Measurements from ENCODE around the gene HELZ2. TPM values are rescaled to one million over a fixed set of nuclear protein-coding genes. Genes with fewer than 3 reads are reported as not detected.

HELZ2 gene
- total RNA-seq, 1 experiment from 2014 or later: 35.2 TPM

DNA sequence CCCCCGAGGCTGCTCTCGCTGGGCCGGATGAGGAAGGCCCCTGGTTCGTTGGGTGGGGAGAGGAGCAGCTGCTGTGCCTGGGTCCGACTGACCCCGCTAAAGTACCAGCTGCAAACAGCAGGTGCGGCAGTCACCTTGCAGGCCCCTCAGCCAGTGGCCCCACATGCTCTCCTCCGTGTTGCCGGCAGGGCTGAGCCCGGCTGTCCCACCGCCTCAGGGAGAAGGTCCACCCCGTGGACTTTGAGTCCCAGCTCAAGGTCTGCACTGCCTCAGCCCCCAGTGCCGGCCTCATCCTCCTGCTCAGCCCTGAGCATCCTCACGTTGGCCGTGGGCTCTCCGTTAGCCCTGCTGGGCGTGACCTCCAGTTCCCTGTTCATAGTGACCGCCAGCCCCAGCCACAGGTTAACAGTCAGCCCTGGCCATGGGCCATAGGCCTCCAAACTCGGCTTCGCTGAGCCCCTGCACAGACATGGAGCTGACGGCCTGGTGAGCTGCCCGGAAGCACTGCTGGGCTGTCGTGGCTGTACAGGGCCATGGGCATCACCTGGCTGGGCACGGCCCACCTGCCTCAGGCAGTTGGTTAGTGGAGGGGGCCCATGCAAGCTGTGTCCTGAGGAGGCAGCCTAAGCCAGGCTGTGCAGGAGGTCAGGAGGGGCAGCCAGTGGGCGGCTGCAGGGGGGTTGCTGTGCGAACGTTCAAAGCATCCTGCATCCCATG is 29.6 kb downstream of the HELZ2 start:
- no peaks in the 10 kb centered on the region for H3K9me3 Mint-ChIP-seq (ENCODE audit: unreplicated experiment)
- H3K36me3 Mint-ChIP-seq (ENCODE audit: insufficient read depth, unreplicated experiment): no peaks in the 10 kb centered on the region
- Histone ChIP-seq H3K27me3 (replicated peaks; ENCODE audit: control insufficient read depth, insufficient read depth, low read length) (no peaks in the 10 kb centered on the region), H3K4me3 (ENCODE audit: low read depth, low read length) (no peak overlapping the region), H3K9me3 (no peaks in the 10 kb centered on the region), H3K36me3 (ENCODE audit: control insufficient read depth, insufficient read depth, low read length) (no peaks in the 10 kb centered on the region), H3K4me1 (peaks cover 28% of the 10 kb centered on the region)
- ChIA-PET CTCF (no interaction called here), POLR2A (interaction anchor here (0.9 kb wide), 1 partner anchor 30 kb away, joined by 6 read pairs; the partner anchor contains the start of gene HELZ2)
- H3K4me1 Mint-ChIP-seq (ENCODE audit: low read depth, unreplicated experiment): peaks cover 22% of the 10 kb centered on the region
- DNase-seq: no peak
- H3K27me3 Mint-ChIP-seq (ENCODE audit: insufficient read depth, unreplicated experiment): no peaks in the 10 kb centered on the region
- no peak overlapping the region for H3K4me3 Mint-ChIP-seq (ENCODE audit: unreplicated experiment)
- TF ChIP-seq, protein P1, sequence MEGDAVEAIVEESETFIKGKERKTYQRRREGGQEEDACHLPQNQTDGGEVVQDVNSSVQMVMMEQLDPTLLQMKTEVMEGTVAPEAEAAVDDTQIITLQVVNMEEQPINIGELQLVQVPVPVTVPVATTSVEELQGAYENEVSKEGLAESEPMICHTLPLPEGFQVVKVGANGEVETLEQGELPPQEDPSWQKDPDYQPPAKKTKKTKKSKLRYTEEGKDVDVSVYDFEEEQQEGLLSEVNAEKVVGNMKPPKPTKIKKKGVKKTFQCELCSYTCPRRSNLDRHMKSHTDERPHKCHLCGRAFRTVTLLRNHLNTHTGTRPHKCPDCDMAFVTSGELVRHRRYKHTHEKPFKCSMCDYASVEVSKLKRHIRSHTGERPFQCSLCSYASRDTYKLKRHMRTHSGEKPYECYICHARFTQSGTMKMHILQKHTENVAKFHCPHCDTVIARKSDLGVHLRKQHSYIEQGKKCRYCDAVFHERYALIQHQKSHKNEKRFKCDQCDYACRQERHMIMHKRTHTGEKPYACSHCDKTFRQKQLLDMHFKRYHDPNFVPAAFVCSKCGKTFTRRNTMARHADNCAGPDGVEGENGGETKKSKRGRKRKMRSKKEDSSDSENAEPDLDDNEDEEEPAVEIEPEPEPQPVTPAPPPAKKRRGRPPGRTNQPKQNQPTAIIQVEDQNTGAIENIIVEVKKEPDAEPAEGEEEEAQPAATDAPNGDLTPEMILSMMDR (IDR thresholded peaks at IDR 0.05; ENCODE audit: insufficient read depth in 1 of 2, low read depth in 1 of 2, low read length in 1 of 2, severe bottlenecking in 1 of 2, unreplicated experiment in 1 of 2): no peak
- no peak overlapping the region for H3K27ac Mint-ChIP-seq (ENCODE audit: unreplicated experiment)
- intact Hi-C loops (cut with micrococcal nuclease; ENCODE audit: unreplicated experiment): no loop called here
- no TSS peak for BruUV-seq (replicated peaks)

DNA sequence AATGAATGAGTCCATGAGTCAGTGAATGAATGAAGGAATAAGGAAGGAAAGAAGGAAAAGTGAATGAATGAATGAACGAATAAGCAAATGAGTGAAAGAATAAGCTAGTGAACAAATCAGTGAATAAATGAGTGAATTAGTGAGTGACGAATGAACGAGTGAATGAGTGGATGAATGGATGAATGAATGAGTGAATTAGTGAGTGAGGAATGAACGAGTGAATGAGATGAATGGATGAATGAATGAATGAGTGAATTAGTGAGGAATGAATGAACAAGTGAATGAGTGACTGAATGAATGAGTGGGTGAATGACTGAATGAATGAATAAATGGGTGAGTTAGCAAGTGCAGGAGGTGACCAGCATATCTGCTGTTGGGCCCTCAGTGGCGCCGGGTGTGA is 30.3 kb downstream of the HELZ2 start:
- no peaks in the 10 kb centered on the region for H3K27me3 Mint-ChIP-seq (ENCODE audit: insufficient read depth, unreplicated experiment)
- Histone ChIP-seq H3K4me3 (ENCODE audit: low read depth, low read length) (no peak overlapping the region), H3K9me3 (no peaks in the 10 kb centered on the region), H3K27me3 (replicated peaks; ENCODE audit: control insufficient read depth, insufficient read depth, low read length) (no peaks in the 10 kb centered on the region), H3K36me3 (ENCODE audit: control insufficient read depth, insufficient read depth, low read length) (no peaks in the 10 kb centered on the region), H3K4me1 (peaks cover 28% of the 10 kb centered on the region)
- peaks cover 22% of the 10 kb centered on the region for H3K4me1 Mint-ChIP-seq (ENCODE audit: low read depth, unreplicated experiment)
- H3K9me3 Mint-ChIP-seq (ENCODE audit: unreplicated experiment): no peaks in the 10 kb centered on the region
- BruUV-seq (replicated peaks): no TSS peak
- TF ChIP-seq, protein P1 (IDR thresholded peaks at IDR 0.05; ENCODE audit: insufficient read depth in 1 of 2, low read depth in 1 of 2, low read length in 1 of 2, severe bottlenecking in 1 of 2, unreplicated experiment in 1 of 2): no peak
- no peak overlapping the region for H3K27ac Mint-ChIP-seq (ENCODE audit: unreplicated experiment)
- H3K36me3 Mint-ChIP-seq (ENCODE audit: insufficient read depth, unreplicated experiment): no peaks in the 10 kb centered on the region
- ChIA-PET POLR2A (interaction anchor here (0.9 kb wide), 1 partner anchor 30 kb away, joined by 6 read pairs; the partner anchor contains the start of gene HELZ2), CTCF (no interaction called here)
- intact Hi-C loops (cut with micrococcal nuclease; ENCODE audit: unreplicated experiment): no loop called here
- no peak for DNase-seq
- H3K4me3 Mint-ChIP-seq (ENCODE audit: unreplicated experiment): no peak overlapping the region

DNA sequence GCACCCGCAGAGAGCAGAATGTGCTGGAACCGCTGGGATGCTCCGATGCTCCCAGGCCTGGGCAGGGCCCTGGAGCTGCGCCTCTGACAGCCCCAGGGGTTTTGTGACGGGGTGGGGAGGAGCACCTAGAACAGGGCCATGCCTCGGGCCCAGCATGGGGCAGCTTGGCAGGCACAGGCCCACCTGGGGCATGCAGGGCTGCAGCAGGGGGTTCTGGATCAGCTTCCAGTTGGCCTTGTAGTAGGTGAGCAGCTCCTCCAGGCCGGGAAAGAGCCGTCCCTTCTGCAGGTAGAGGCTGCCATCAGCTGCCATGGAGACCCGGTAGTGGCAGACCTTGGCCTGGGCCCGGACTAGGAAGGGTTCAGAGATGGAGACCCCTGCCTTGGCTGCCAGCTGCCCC is 30.9 kb downstream of the HELZ2 start:
- intact Hi-C loops (cut with micrococcal nuclease; ENCODE audit: unreplicated experiment): no loop called here
- Histone ChIP-seq H3K4me3 (ENCODE audit: low read depth, low read length) (no peak overlapping the region), H3K27me3 (replicated peaks; ENCODE audit: control insufficient read depth, insufficient read depth, low read length) (no peaks in the 10 kb centered on the region), H3K9me3 (no peaks in the 10 kb centered on the region), H3K36me3 (ENCODE audit: control insufficient read depth, insufficient read depth, low read length) (no peaks in the 10 kb centered on the region), H3K4me1 (peaks cover 28% of the 10 kb centered on the region)
- DNase-seq: no peak
- Mint-ChIP-seq H3K27me3 (ENCODE audit: insufficient read depth, unreplicated experiment) (no peaks in the 10 kb centered on the region), H3K9me3 (ENCODE audit: unreplicated experiment) (no peaks in the 10 kb centered on the region), H3K4me1 (ENCODE audit: low read depth, unreplicated experiment) (peaks cover 22% of the 10 kb centered on the region), H3K36me3 (ENCODE audit: insufficient read depth, unreplicated experiment) (no peaks in the 10 kb centered on the region), H3K4me3 (ENCODE audit: unreplicated experiment) (no peak overlapping the region), H3K27ac (ENCODE audit: unreplicated experiment) (no peak overlapping the region)
- TF ChIP-seq, protein P1 (IDR thresholded peaks at IDR 0.05; ENCODE audit: insufficient read depth in 1 of 2, low read depth in 1 of 2, low read length in 1 of 2, severe bottlenecking in 1 of 2, unreplicated experiment in 1 of 2): no peak
- no TSS peak for BruUV-seq (replicated peaks)
- ChIA-PET POLR2A (interaction anchor here (0.6 kb wide), 1 partner anchor 81 kb away, joined by 5 read pairs; no protein-coding TSS in a partner anchor), CTCF (no interaction called here)
